Endothelial cell (in vitro differentiated cells): Measurements from ENCODE around the gene ACSL6. TPM values are rescaled to one million over a fixed set of nuclear protein-coding genes. Genes with fewer than 3 reads are reported as not detected.
A peak's percentile ranks its signal among the peaks of the same experiment; 100 is the strongest.

ENCODE experiments used
- DNase-seq: peaks from one replicate; pipeline ENCODE4 v3.0.0; 2021; ENCODE audit warnings: low spot score
- H3K27ac Mint-ChIP-seq: one replicate; pipeline ENCODE4 v1.8.0; 2021; ENCODE audit warnings: mixed read lengths, inconsistent platforms; ENCODE audit not compliant: unreplicated experiment
- H3K27me3 Mint-ChIP-seq: one replicate; pipeline ENCODE4 v1.8.0; 2021; ENCODE audit warnings: mild to moderate bottlenecking, moderate library complexity, mixed read lengths, inconsistent platforms; ENCODE audit not compliant: unreplicated experiment
- H3K36me3 Mint-ChIP-seq: one replicate; pipeline ENCODE4 v1.8.0; 2021; ENCODE audit warnings: mild to moderate bottlenecking, low read depth, mixed read lengths, inconsistent platforms; ENCODE audit not compliant: unreplicated experiment
- H3K4me1 Mint-ChIP-seq: one replicate; pipeline ENCODE4 v1.8.0; 2021; ENCODE audit warnings: mild to moderate bottlenecking, mixed read lengths, inconsistent platforms; ENCODE audit not compliant: unreplicated experiment
- H3K4me3 Mint-ChIP-seq: one replicate; pipeline ENCODE4 v1.8.0; 2021; ENCODE audit warnings: mild to moderate bottlenecking, mixed read lengths, inconsistent platforms; ENCODE audit not compliant: unreplicated experiment
- H3K9me3 Mint-ChIP-seq: one replicate; pipeline ENCODE4 v1.8.0; 2021; ENCODE audit warnings: mixed read lengths, inconsistent platforms; ENCODE audit not compliant: unreplicated experiment
- CTCF ChIP-seq: fragments of 200-600 bp; sonication (generic); IDR thresholded peaks from one replicate; pipeline ENCODE4 v1.5.0; 2021; ENCODE audit warnings: antibody characterized with exemption; ENCODE audit not compliant: unreplicated experiment
- total RNA-seq: library from RNA; stranded (reverse); fragmentation: NEBNext Ultra II Directional; extraction: Animal tissue kit (Norgen Biotek cat#: 25700); gene quantifications from one replicate; pipeline ENCODE4 v1.2.1, GENCODE V29; 2021; ENCODE audit not compliant: unreplicated experiment

The ACSL6 gene
- total RNA-seq, 1 donor from 2014 or later, result 0.80 TPM

DNA sequence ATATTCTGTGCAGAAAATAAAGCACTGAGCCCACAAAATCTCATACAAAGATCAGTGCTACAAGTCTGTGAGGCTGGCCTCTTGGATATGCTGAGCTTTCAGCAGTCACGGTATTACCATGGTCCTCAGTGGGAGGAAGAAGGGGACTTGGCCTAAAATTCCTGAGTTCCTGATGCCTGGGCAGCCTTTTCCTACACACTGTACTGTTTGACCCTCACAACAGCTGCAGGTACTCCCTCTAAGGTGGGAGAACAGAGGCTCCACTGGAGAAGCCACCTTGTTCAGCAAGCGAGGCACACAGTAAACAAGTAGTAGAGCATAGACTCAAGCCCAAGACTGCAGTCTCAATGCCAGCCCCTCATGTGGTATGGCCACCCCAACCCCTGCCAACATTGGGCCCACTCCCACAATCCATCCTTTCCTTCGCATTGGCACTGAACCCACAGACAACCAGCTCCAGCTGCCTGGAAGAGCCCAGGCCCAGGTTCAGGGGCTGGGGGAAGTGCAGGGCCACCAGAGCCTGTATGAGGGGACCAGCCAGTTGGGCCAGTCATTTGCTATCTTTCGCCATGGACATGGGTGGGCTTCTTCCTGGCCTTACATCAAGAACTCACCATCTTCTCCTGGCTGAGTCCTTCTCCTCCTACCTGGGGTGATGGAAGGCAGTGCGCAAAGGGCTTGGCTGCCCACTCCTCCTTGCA lies 14.3 kb downstream of the ACSL6 start:
- H3K9me3 Mint-ChIP-seq, result no peaks in the 10 kb centered on the region
- no peak overlapping the region for H3K4me3 Mint-ChIP-seq
- peaks cover 66% of the 10 kb centered on the region for H3K4me1 Mint-ChIP-seq
- H3K27ac Mint-ChIP-seq, result peak overlapping the region; percentile 80
- no peak for TF ChIP-seq CTCF
- H3K36me3 Mint-ChIP-seq, result no peaks in the 10 kb centered on the region
- H3K27me3 Mint-ChIP-seq, result peaks cover 5% of the 10 kb centered on the region
- no peak for DNase-seq

- Mint-ChIP-seq H3K4me3 (no peak overlapping the region), H3K9me3 (no peaks in the 10 kb centered on the region), H3K27me3 (peaks cover 5% of the 10 kb centered on the region), H3K4me1 (peaks cover 61% of the 10 kb centered on the region), H3K36me3 (no peaks in the 10 kb centered on the region), H3K27ac (peak overlapping the region; percentile 80)
- peak; percentile 34 for DNase-seq
- TF ChIP-seq CTCF, result no peak
Observed at GRCh38 chr5:131996210-131997025, 15.0 kb downstream of the ACSL6 start.

DNA sequence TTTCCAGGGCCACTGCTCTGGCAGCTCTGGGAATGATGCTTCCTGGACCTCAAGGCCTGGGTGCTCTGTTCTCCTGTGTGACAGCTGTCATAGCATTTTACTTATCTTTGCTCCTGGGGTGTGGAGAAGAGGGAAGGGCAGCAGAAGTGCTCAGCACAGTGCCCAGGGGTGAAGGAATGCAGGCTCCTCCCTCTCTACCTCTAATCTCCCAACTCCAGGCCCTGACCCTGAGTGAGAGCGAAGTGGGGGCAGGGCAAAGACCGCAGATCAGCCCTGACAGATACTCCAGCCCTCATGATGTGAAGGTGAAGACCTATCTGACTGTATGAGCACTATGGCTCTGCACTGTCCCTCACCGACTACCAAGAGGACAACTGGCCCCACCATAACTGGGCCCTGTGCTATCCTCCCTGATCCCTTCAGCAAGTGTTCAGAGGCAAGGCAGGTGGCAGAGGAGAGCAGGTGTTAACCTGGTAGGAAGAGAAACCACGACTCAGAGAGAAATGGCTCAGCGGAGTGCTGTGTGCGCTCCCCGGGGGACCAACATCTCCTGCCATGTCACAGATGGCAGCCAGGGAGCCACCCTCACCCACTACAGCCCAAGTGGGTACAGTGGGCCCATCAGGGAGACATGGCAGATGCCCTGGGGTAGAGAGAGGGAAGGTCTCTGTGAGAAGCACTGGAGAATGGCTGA lies 16.8 kb downstream of the ACSL6 start:
- Mint-ChIP-seq H3K9me3 (no peaks in the 10 kb centered on the region), H3K27me3 (peaks cover 5% of the 10 kb centered on the region), H3K36me3 (no peaks in the 10 kb centered on the region), H3K4me3 (no peak overlapping the region), H3K4me1 (peaks cover 50% of the 10 kb centered on the region), H3K27ac (no peak overlapping the region)
- DNase-seq, result no peak
- no peak for TF ChIP-seq CTCF

GRCh38 chr5:131994090-131994489 lies 17.4 kb downstream of the ACSL6 start:
- Mint-ChIP-seq H3K27me3 (peaks cover 6% of the 10 kb centered on the region), H3K4me1 (peaks cover 49% of the 10 kb centered on the region), H3K4me3 (no peak overlapping the region), H3K27ac (no peak overlapping the region), H3K9me3 (no peaks in the 10 kb centered on the region), H3K36me3 (no peaks in the 10 kb centered on the region)
- no peak for TF ChIP-seq CTCF
- DNase-seq, result no peak

- no peak overlapping the region for H3K27ac Mint-ChIP-seq
- no peak overlapping the region for H3K4me3 Mint-ChIP-seq
- DNase-seq, result no peak
- no peaks in the 10 kb centered on the region for H3K36me3 Mint-ChIP-seq
- H3K4me1 Mint-ChIP-seq, result peaks cover 45% of the 10 kb centered on the region
- no peak for TF ChIP-seq CTCF
- no peaks in the 10 kb centered on the region for H3K9me3 Mint-ChIP-seq
- H3K27me3 Mint-ChIP-seq, result peaks cover 5% of the 10 kb centered on the region
Observed at GRCh38 chr5:131993676-131994075, 17.8 kb downstream of the ACSL6 start.
